OCI-LY7 (cell line): ENCODE measurements around the gene ARG2.

Experiments
- CTCF ChIP-seq: fragments of 200-600 bp; sonication (generic); conservative IDR thresholded peaks from 2 replicates; pipeline ENCODE4 v1.5.1; 2014; ENCODE audit warnings: mild to moderate bottlenecking, antibody characterized with exemption, low read length, moderate library complexity, mixed read lengths
- EZH2phosphoT487 ChIP-seq: fragments of 200-600 bp; sonication (generic); IDR thresholded peaks from 2 replicates; pipeline ENCODE4 v1.6.1; 2018; ENCODE audit warnings: low read depth, borderline replicate concordance, mild to moderate bottlenecking, mixed run types, antibody characterized with exemption, low read length, moderate library complexity, mixed read lengths

- TF ChIP-seq CTCF: no peak
- no peak for TF ChIP-seq EZH2phosphoT487
Measured at GRCh38 chr14:67690011-67690410, 70.3 kb downstream of the ARG2 start.
